ENCODE data around the gene GLYATL1. TPM values are rescaled to one million over a fixed set of nuclear protein-coding genes. Genes with fewer than 3 reads are reported as not detected.

Gene GLYATL1
- total and polyA plus RNA-seq, 2 of the 8 experiments (the other 6 are each of a cell fraction or from before 2014, with no cell fraction given): 8.6 to 10.7 TPM

- TF ChIP-seq CHD7 (IDR thresholded peaks at IDR 0.05; ENCODE audit: insufficient replicate concordance, low read length) (no peak), JUN (IDR thresholded peaks at IDR 0.05; ENCODE audit: low read depth, low read length) (no peak), EZH2 (IDR thresholded peaks at IDR 0.05; ENCODE audit: low read depth, low read length, severe bottlenecking) (no peak), SUZ12 (IDR thresholded peaks at IDR 0.05; ENCODE audit: low read length) (no peak), CREB1 (IDR thresholded peaks at IDR 0.05) (no peak), POU5F1 (IDR thresholded peaks at IDR 0.05; ENCODE audit: low read depth, low read length) (no peak), CBX8 (IDR thresholded peaks at IDR 0.05; ENCODE audit: borderline replicate concordance, low read depth, low read length) (no peak), TEAD4 (IDR thresholded peaks at IDR 0.05; ENCODE audit: low read depth, low read length) (no peak), RFX5 (IDR thresholded peaks at IDR 0.05; ENCODE audit: borderline replicate concordance, low read depth, low read length) (no peak), YY1 (IDR thresholded peaks at IDR 0.05; ENCODE audit: low read depth, low read length) (no peak), NRF1 (IDR thresholded peaks at IDR 0.05; ENCODE audit: low read depth, low read length) (no peak), RXRA (IDR thresholded peaks at IDR 0.05; ENCODE audit: insufficient read depth, low read depth, low read length) (no peak)
Observed at GRCh38 chr11:58926251-58926650, 13.0 kb upstream of the GLYATL1 start (continued).
